Measurements from ENCODE around the gene PHPT1.

PHPT1 gene

DNA sequence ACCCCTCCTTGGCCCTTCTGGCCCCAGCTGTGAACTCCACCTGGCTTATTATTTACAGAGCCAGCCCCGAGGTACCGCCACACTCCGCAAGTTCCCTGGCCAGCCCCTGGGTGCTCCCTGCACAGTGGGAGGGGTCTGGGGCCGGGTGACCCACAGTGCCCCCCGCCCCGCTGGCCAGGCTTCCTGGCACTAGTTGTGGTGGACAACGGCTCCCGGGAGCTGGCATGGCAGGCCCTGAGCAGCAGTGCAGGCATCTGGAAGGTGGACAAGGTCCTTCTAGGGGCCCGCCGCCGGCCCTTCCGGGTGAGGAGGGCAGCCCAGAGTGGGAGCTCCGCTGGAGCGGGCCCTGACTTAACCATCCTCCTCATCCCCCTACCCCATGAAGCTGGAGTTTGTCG, 6.9 kb downstream of the PHPT1 start:
- TF ChIP-seq CTCF (conservative IDR thresholded peaks at IDR 0.05) = no peak
- H3K27ac ChIP-seq = no peak overlapping the region

DNA sequence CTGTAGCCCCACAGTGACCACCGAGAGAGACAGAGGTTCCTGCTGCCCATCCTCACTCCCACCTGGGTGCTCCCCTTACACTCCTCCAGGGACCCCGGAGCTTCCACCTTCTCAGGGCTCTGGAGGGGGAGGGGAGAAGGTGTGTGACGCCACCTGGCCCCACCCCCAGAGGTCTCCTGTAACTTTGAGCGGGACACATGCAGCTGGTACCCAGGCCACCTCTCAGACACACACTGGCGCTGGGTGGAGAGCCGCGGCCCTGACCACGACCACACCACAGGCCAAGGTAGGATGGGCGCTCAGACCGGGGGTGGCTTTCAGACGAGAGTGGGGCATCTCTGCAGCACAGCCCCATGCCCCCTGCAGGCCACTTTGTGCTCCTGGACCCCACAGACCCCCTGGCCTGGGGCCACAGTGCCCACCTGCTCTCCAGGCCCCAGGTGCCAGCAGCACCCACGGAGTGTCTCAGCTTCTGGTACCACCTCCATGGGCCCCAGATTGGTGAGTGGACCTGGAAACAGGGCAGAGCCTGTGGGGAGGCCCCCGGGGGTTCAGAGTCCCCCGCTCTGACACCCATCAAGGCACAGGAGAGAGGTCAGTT, 7.4 kb downstream of the PHPT1 start:
- no peak for TF ChIP-seq CTCF (conservative IDR thresholded peaks at IDR 0.05)

DNA sequence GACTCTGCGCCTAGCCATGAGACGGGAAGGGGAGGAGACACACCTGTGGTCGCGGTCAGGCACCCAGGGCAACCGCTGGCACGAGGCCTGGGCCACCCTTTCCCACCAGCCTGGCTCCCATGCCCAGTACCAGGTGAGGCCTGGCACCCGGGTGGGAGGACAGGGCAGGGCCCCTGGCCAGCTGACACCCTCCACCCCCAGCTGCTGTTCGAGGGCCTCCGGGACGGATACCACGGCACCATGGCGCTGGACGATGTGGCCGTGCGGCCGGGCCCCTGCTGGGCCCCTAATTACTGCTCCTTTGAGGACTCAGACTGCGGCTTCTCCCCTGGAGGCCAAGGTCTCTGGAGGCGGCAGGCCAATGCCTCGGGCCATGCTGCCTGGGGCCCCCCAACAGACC, 8.0 kb downstream of the PHPT1 start:
- no peak for TF ChIP-seq CTCF (conservative IDR thresholded peaks at IDR 0.05)

More for the DNA sequence above, 7.4 kb downstream of the PHPT1 start:
- H3K27ac ChIP-seq = no peak overlapping the region

DNA sequence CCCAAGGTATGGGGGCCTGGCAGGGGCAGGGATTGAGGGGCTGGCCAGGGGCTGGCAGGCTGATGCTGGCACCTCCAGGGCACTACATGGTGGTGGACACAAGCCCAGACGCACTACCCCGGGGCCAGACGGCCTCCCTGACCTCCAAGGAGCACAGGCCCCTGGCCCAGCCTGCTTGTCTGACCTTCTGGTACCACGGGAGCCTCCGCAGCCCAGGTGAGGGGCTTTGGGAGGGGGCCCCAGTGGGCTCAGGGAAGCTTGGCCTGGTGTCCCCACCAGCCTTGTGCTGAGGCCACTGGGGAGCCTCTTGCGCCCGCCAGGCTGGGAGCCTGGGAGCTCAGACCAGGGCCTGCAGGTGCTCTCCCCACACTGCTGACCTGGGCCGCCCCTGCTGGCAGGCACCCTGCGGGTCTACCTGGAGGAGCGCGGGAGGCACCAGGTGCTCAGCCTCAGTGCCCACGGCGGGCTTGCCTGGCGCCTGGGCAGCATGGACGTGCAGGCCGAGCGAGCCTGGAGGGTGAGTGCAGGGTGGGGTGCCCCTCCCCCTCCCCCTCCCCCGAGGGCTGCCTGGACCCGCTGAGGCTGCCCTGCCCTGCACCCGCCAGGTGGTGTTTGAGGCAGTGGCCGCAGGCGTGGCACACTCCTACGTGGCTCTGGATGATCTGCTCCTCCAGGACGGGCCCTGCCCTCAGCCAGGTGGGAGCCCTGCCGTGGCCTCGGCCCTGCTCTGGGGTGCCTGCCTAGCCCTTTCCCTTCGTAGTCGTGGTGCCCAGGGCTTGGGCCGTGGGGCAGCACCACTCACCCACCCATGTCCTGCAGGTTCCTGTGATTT, 8.6 kb downstream of the PHPT1 start:
- peak overlapping the region; percentile 80 for H3K27ac ChIP-seq

More for the DNA sequence above, 8.0 kb downstream of the PHPT1 start:
- H3K27ac ChIP-seq = peak overlapping the region; percentile 80; the same call in 1 of the 2 replicates

DNA sequence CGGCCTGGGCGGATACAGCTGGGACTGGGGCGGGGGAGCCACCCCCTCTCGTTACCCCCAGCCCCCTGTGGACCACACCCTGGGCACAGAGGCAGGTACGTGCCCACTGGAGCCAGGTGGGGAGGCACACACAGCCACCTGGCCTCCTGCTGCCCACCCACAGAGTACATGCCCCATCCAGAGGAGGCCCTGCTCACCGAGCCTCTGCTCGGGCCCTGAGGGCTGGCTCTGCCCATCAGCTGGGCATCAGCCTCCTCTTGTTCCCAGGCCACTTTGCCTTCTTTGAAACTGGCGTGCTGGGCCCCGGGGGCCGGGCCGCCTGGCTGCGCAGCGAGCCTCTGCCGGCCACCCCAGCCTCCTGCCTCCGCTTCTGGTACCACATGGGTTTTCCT, 9.2 kb downstream of the PHPT1 start:
- no peak for TF ChIP-seq CTCF (conservative IDR thresholded peaks at IDR 0.05)
- peak overlapping the region; percentile 80 for H3K27ac ChIP-seq

More for the DNA sequence above, 8.6 kb downstream of the PHPT1 start:
- TF ChIP-seq CTCF (conservative IDR thresholded peaks at IDR 0.05) = no peak

- no peak for TF ChIP-seq CTCF (conservative IDR thresholded peaks at IDR 0.05)
- H3K27ac ChIP-seq = peak overlapping the region; percentile 80
Measured at GRCh38 chr9:136858844-136859757, 9.9 kb downstream of the PHPT1 start.

GRCh38 chr9:136860529-136860928, 11.3 kb downstream of the PHPT1 start:
- no peak for TF ChIP-seq CTCF (conservative IDR thresholded peaks at IDR 0.05)
- peak overlapping the region; percentile 80 for H3K27ac ChIP-seq

Data from VCaP (cell line).